AG08395 (cell line): ENCODE measurements around the gene OXNAD1.

Source experiments
- DNase-seq: peaks from one replicate; pipeline ENCODE4 v3.0.0; 2012; ENCODE audit warnings: mixed read lengths, low spot score

OXNAD1 gene, protein sequence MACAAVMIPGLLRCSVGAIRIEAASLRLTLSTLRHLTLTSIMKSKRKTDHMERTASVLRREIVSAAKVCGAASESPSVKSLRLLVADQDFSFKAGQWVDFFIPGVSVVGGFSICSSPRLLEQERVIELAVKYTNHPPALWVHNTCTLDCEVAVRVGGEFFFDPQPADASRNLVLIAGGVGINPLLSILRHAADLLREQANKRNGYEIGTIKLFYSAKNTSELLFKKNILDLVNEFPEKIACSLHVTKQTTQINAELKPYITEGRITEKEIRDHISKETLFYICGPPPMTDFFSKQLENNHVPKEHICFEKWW

DNA sequence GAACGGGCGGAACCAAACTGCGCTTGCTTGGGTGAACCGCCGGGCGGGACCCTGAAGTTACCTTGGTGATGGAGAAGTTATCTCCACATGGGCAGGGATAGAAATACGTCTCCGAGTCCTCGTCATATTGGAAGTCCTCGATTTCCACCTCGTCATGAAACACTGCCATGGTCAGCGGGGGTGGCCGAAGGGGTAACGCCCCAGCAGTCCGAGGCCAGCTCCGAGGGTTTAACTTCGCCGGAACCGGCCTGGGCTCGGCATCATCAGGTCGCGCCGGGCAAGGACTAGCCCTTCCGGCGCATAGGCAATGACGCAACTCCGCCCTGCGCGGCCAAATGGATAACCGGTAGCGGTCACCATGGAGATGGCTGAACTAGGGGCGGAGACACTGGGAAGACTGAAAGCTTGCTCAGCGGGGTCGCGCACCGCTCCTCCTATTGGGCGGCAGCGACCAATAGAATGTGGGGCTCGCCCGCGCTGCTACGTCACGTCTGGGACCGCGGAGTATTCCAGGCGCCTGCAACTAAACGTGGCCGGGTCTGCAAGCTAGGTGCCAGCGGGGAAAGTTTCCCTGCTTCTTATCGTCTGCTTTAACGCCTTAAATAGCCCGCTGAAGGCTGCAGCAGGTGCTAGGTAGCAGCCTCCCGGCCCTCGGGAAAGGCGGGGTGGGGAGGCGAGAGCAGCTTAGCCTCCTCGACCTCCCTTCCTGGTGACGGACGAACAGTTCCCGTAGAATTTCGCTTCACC lies at the start of gene OXNAD1, which contains the start of gene DPH3:
OXNAD1 (plus strand) TSS at position 505 of the 747 bp plus-strand sequence. CDS start 5,741 bp downstream, outside the sequence.
DPH3 (minus strand) TSS at position 236 of the 747 bp plus-strand sequence; CDS start at position 169, 67 bp downstream.
- peak; percentile 99 for DNase-seq

DNA sequence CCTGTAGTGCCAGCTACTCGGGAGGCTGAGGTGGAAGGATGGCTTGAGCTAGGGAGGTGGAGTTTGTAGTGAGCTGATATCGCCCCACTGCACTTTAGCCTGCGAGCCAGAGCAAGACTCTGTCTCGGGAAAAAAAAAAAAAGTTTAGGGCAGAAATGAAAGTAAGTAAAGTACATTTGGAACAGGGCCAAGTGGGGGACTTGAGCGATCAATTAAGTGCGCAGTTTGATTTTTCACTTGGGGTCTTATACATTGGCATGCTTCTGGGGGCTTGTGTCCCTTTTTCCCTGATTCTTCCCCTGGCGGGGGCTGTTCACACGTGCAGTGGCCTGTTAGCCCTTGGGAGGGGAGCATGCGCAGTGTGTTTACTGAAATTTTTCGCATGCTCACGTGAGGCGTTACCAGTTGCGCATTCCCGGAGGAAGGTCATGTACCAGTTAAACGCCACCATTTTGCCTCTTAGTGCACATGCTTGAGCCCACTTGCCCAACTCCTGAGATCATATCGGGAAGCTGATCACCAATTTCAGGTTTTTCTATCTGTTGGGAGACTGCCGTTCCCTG lies 48.6 kb upstream of the OXNAD1 start:
- no peak for DNase-seq

DNA sequence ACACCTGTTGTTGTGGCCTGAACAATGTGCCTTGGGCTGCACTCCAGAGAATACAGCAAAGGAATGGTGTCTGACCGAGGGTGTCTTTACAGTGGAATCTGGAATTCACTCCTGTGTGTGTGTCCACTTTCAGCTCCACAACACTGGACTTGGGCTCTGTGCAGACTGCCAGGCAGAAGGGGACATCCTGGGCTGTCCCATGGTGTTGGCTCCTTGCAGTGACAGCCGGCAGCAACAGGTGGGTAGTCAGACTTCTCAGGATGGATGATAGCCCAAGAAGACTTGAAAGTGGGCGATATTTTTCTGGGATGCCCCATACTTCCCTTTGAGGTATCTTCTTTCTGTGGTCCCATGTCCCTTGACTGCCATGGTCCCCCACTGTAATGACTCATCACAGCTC lies 45.2 kb upstream of the OXNAD1 start:
- no peak for DNase-seq

DNA sequence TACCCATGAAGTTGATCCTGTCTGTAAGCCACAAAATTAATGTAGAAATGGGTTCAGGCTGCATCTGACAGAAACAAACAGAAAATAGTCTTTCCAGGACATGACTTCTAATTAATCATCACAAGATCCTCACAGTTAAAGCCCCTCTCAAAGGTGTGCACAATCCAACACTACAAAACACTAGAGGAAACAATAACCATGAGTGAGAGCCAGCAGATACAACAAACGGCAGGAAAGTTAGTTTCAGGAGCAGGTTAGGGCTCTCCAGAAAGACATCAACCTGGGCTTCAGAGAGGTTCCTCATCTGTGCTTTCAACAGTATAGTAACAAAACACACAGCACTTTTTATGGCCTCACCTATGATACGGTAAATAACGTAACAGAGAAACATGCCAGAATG lies 43.0 kb upstream of the OXNAD1 start:
- DNase-seq = no peak

DNA sequence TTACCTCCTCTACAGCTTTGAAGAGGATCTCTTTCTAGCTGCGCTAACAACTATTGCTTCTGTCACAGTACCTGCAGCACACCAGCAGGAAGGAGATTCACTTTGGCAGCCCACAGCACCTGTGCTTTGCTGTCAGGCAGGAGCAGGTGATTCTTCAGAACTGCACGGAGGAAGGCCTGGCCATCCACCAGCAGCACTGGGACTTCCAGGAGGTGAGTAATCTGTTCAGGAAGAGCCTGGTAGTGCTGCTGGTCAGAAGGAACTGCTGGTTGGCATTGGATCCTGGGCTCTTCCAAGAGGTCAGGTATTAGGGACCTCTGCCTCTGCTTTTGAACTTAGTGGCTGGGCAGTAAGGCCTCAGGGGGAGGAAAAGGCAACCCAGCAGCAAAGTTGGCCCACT lies 42.5 kb upstream of the OXNAD1 start:
- DNase-seq = no peak

DNA sequence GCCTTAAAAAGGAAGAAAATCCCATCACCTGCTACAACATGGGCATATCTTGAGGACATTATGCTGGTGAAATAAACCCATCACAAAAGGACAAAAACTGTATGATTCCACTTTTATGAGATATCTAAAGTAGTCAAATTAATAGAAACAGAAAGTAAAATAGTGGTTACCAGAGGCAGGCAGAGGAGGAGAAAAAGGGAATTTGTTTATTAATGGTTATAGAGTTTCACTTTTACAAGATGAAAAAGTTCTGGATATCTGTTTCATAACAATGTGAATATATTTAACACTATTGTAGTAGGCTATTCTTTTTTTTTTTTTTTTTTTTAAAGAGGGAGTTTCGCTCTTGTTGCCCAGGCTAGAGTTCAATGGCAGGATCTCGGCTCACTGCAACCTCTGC lies 40.7 kb upstream of the OXNAD1 start:
- DNase-seq = no peak

DNA sequence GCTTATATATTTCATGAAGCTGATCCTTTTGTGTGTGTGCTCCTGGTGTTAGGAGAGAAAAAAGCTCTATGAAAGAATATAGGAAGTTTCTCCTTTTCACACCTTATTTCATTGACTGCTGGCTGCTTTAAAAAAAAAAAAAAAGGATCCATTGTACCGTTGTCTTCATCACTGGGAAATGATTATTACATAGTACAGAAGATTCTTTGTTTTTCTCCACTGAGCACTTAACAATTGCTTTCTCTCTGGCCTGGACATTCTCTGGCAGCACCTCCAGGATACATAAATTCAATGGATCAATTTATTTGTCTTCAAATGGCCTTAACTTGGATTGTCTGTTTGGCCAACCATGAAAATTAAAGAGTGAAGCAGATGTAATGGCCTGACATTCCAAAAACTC lies 37.4 kb upstream of the OXNAD1 start:
- no peak for DNase-seq

DNA sequence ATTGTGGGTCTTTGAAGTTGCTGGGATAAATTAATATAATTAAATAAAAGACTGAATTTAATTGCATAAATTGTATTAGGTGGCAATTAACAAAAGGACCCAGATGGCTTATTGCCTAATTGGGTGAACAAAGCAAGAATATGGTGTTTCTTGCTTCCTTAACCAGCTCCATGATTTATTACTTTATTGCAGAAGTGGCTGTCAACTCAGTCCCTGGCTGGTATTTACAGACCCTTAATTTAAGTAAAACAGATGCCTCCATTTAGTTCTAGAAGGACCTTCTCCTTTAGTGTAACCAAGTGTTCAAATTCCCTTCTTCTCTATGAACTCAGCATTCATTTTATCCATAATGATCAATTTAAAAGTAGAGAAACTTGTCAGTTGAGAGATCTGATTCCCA lies 35.3 kb upstream of the OXNAD1 start:
- DNase-seq = no peak

DNA sequence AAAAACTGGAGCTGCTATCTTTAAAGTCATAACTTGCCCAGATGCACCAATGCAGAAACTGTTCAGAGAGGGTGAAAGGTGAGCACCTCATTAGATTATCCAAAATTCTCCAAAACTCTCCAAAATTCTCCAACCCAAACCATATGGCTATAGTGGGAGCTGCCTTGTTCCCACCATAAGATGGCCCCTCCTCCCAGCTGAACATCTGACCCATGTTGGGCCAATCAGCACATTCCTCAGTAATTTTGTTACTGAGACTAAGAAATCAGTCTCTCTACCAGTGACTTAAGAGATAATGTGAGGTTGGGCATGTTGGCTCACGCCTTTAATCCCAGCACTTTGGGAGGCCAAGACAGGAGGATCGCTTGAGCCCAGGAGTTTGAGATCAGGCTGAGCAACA lies 33.0 kb upstream of the OXNAD1 start:
- DNase-seq = no peak

DNA sequence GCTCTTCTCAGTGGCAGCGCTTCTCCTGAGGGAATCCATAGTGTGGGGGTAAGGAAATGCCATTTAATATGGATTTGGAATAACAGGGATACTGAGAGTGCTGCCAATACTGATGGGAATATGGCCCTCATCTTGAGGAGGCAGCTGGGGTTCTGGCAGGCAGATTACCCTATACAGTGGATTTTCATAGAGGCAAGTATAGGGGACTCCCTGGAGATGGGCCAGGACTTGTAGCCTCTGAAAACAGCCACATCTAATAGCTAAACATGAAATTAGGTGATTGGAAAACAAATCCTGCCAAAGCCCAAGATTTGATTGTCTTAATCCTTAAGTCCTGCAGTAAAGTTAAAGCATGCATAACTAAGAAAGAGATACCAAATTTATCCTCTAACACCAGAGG lies 31.2 kb upstream of the OXNAD1 start:
- no peak for DNase-seq

DNA sequence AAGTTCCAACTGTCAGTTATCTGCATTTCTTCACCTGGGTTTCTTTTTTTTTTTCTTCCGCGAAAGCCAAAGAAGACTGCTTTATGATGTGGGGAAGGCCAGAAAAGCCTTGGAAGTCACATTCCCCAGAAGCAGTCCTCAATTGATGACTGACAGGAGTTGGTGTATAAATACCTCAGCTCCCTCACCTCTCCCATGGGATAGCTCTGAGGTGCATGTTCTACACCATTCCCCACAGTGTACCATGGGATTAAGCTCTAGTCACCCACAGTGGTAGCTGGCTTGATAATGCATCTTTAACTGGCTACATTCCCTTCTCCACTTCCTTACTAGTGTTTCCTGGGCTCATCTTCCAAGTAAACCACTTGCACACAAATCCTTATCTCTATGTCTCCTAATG lies 30.7 kb upstream of the OXNAD1 start:
- DNase-seq = no peak

DNA sequence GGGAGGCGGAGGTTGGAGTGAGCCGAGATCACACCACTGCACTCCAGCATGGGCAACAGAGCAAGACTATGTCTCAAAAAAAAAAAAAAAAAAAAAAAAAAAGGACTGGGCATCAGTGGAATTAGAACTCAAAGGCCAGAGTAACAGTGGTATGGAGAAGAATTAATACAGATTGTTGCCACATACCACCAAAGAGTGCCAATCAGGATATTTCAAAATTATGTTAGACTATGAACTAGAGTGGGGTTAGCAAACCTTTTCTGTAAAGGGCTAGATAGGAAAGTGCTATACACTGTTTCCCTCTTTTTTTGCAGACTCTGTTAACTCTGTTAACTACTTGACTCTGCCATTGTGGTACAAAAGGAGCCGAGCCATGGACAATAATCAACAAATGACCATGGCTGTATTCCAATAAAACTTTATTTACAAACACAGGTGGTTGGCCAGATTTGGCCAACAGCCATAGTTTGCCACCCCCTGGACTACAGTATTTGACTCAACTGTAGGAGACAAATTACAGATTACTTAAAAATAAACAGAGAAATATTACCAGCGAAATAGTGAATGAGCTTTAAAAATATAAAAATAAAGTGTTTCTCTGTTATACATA lies 28.9 kb upstream of the OXNAD1 start:
- DNase-seq = no peak

DNA sequence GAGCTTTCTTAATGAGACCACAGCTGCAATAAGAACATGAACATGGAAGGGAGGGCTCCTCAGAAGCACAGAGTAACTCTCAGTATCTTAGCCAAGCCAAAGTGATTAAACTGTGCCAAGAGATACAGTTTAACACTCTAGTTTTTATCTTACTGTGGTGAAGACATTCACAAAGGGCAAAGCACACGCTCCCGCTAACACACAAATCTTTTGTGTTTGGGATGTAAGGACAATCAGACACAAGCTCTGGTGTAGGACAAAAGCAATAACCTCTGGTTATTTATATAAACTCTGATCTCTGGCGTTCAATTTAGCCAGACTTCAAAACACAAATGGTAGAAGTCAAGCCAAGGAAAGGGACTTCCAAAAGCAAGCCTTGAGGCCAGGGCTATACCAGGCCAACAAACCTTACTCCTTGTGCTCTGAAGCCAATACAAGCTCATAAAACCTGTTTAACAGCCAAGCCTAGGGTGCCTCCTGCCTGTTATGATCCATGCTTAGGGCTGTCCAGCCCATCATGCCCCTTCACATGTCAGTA lies 28.1 kb upstream of the OXNAD1 start:
- no peak for DNase-seq

DNA sequence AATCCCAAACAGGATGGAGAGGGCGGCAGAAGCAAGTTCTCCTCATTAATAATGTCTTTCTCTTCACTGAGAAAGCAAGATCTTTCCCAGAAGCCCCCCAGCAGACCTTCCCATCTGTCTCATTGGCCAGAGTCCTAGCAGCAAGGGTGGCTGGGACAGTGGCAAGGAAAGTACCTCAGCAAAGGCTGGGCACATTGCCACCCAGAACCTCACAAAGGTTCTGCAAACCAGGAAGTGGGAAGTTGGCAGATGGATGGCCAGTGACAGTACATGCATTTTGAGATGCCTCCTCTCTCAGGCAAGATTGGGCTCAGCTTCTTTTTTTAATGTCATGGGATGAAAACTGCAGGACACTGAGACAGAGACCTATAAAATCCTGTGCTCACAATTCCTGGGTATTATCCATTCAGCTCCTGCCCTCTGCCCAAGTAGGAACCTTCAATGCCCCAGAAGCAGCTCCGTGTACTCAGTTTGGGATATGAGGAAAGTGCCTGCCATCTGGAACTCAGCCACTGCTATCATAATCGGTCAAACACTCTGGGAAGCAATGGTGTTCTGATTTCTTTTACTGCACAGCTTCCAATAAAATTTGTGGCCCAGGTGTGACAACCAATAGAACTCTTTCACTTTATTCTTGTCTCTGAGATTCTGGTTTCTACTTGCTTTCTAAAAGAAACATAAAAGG lies 25.8 kb upstream of the OXNAD1 start:
- peak; percentile 7 for DNase-seq

DNA sequence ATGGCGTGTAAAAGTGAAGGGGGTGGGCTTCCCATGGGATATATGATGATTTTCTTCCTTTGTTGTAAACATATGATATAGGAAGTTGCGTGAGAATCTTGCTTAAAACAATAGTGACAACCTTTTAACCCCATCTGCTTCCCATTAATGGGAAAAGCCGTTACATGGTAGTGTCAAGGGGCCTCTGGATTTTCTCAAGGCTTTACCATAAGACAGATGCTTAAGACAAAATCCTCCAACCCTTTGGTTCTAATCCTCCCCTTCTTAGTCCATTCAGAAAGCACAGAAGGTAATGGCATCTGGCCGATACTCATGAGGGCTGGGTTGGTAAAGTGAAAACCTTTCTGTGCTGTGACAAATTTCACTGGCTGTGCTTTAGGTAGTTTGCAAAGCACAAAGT lies 25.2 kb upstream of the OXNAD1 start:
- DNase-seq = peak; percentile 20

DNA sequence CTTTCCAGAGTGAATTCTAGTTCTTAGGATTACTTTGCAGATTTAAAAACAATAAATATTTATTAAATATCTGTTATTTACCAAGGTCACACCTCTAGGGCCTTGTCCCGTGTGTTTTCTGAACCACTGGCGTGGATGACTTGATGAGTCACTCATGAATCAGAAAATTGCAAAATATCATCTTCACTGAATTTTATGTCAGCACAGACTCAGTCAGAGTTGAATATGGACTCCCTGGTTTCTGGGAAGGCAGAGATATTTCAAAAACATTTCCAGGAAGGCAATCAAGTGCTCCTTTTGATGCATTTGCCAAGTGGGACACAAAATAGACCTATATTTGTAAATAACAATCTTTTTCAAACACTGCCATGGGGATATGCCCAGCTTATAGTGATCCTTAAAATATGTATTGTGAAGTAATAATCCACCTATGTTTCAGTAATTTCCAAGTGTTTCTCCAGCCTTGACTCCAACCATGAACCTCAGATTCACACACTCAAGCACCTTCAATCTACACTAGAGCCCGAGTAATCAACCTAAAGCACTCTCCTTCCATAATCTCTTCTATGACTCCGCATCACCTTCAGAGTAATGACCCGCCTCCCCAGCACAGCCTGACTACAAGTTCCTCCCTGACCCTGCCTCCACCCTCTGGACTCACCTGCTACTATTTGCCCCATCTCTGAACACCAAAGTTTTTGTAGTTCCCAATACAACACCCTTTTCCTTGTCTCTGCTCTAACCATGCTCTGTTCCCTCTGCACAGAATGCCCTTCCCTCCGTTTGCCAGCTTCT lies 24.6 kb upstream of the OXNAD1 start:
- peak; percentile 84 for DNase-seq

DNA sequence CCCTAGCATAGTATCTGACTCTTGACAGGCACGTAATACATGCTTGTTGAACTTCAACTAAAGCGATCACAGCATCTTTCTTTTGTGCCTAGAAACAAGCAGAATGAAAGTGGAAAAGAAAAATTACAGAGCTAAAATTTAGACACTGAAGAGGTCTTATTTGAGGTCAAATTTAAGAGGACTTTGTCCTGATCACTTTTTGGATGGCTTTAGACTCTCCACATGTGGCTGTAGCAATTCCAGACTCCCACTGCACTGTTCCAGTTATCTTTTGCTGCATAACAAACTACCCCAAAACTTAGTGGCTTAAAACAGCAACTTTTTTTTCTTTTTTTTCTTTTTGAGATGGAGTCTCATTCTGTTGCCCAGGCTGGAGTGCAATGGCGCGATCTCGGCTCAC lies 23.8 kb upstream of the OXNAD1 start:
- no peak for DNase-seq

DNA sequence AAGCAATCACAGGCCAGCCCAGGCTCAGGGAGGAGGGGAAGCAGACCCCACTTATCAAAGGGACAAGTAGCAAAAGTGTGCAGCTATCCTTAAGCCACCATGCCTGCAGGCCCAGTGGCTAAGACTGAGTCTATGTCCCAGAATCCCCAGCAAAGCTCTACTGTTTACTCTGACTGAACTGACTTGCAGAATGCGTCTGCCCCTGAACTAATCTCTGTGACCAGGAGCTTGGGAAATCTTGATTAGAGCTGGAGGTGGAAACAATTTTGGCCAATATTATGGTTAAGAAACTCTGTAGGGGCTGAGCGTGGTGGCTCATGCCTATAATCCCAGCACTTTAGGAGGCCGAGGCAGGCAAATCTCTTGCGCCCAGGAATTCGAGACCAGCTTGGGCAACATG lies 22.8 kb upstream of the OXNAD1 start:
- DNase-seq = no peak

DNA sequence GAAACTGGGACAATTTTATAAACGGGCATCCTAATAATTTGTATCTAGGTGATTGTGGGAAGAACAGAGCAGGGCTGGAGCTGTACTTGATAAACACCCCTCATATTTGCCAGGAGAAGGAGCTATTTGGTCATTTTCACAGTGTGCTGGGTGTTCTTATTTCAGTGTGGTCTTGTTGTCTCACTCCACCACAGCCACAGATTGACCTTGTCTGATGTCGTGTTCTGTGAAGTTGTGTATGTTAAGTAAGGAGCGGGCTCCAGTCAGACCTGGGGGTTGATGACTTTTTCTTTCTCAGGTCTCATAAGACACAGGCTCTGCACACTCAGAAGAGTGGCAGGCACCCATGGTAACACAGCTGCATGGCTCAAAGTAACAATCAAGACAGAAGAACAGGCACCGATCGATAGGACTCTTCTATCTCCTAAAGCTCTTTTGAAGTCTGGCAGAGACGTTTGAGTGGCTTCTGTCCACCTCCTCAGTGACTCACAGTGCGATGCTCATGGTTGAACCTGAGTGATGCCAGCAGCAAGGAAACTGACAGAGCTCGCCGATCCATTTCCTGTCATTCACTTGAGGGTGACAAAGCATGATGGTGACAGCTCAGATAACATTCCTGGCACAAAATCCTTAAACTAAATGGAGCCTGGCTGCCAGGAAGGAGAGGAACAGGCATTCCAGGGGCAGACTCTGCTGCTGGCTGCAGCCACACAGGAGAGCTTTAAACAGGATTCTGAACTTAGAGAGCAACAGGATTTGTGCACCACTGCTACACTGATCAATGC lies 21.1 kb upstream of the OXNAD1 start:
- peak; percentile 25 for DNase-seq

DNA sequence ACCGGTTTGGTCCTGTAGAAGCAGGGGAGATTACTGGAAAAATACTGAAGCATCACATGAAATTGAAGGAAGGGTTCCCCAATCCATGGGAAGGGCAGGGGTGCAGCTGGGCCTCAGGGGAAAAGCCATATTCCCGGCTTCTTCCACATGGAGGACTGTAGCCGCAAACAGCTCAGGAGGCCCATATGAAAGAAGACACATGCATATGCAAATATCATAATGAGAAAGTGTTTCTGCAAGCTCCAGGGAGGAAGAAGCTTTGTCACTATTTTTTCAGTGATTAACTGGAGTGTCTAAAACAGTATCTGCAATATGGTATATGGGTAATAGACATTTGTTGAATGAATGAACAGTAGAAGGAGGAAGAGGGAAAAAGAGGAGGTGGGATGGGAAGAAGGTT lies 19.4 kb upstream of the OXNAD1 start:
- no peak for DNase-seq
